Panc1 (cell line): ENCODE measurements around the gene CPD. TPM values are rescaled to one million over a fixed set of nuclear protein-coding genes. Genes with fewer than 3 reads are reported as not detected.

Experiments
- ATAC-seq: fragments of 200-7000 bp; cut with Tn5 transposase; 2 replicates; pipeline ENCODE4 v1.9.1; 2020; ENCODE audit warnings: mild to moderate bottlenecking, moderate library complexity
- BruUV-seq: library from RNA; stranded (reverse); fragments of 400-500 nt; replicated peaks from 2 replicates; lab custom pipeline; 2021; lab: Mats Ljungman, UMichigan
- CTCF ChIA-PET: fragments of 300-600 bp; sonication (Branson Sonifier 250); formaldehyde crosslinking; loops from one replicate; lab custom pipeline; 2022; ENCODE audit warnings: antibody characterized with exemption; lab: Charles Lee
- POLR2A ChIA-PET: fragments of 300-600 bp; sonication (Branson Sonifier 250); formaldehyde crosslinking; loops from one replicate; lab custom pipeline; 2022; ENCODE audit warnings: antibody characterized with exemption; lab: Charles Lee
- DNase-seq: peaks from one replicate; pipeline ENCODE4 v3.0.0-alpha.2; 2010; ENCODE audit warnings: low read depth, low spot score
- H3K27ac ChIP-seq: 2 replicates; pipeline ENCODE4 v1.5.1; 2011; ENCODE audit warnings: mild to moderate bottlenecking, low read length, inconsistent platforms
- H3K27me3 ChIP-seq: fragments of 200-500 bp; sonication (Bioruptor generic); 2 replicates; pipeline ENCODE4 v1.6.0; 2014; ENCODE audit warnings: low read length, inconsistent platforms; ENCODE audit not compliant: control insufficient read depth, insufficient read depth
- H3K36me3 ChIP-seq: fragments of 200-500 bp; sonication (Bioruptor generic); 2 replicates; pipeline ENCODE4 v1.5.1; 2014; ENCODE audit warnings: inconsistent platforms, mild to moderate bottlenecking, low read length, moderate library complexity; ENCODE audit not compliant: control insufficient read depth, insufficient read depth
- H3K4me1 ChIP-seq: 2 replicates; pipeline ENCODE4 v1.5.1; 2011; ENCODE audit warnings: inconsistent platforms, mild to moderate bottlenecking, low read length, moderate library complexity; ENCODE audit not compliant: control insufficient read depth, insufficient read depth
- H3K4me3 ChIP-seq, 2 experiments: 2 replicates each; pipeline ENCODE4 v1.5.1; 2011 to 2012; ENCODE audit warnings: low read depth in 2 of 2, low read length in 2 of 2, mild to moderate bottlenecking in 2 of 2, inconsistent platforms in 1 of 2, moderate library complexity in 1 of 2
- H3K9me3 ChIP-seq: fragments of 200-500 bp; sonication (Bioruptor generic); 2 replicates; pipeline ENCODE4 v1.5.1; 2014; ENCODE audit warnings: low read depth, mild to moderate bottlenecking, inconsistent platforms, low read length, moderate library complexity; ENCODE audit not compliant: control insufficient read depth, insufficient read depth
- POLR2AphosphoS5 ChIP-seq: IDR thresholded peaks from 2 replicates; pipeline ENCODE4 v1.6.1; 2012; ENCODE audit warnings: mild to moderate bottlenecking, low read depth, low read length, moderate library complexity
- SIN3A ChIP-seq: IDR thresholded peaks from 2 replicates; pipeline ENCODE4 v1.6.1; 2012; ENCODE audit warnings: low read depth, mild to moderate bottlenecking, low read length, moderate library complexity, borderline replicate concordance; ENCODE audit not compliant: insufficient read depth
- TCF7L2 ChIP-seq: IDR thresholded peaks from 2 replicates; pipeline ENCODE4 v1.6.1; 2011; ENCODE audit warnings: mild to moderate bottlenecking, low read depth, low read length, inconsistent platforms
- in situ Hi-C: cut with HindIII; loops from 2 replicates; pipeline ENCODE4 v1.10.0; 2016; ENCODE audit warnings: low sequenced_read_pairs, low pct_unique_long_range_greater_than_20kb
- intact Hi-C: fragments of 100-400 bp; cut with micrococcal nuclease; formaldehyde crosslinking; loops from one replicate; pipeline ENCODE4 v1.10.0; 2022; ENCODE audit not compliant: unreplicated experiment
- total RNA-seq: library from RNA; stranded (reverse); gene quantifications from one replicate; pipeline ENCODE4 v1.2.1, GENCODE V29; 2021; ENCODE audit not compliant: unreplicated experiment
- TF ChIP-seq, protein P1 (sequence below), 2 experiments: IDR thresholded peaks; 2 replicates each; pipeline ENCODE4 v1.6.1; 2011 to 2012; ENCODE audit warnings: low read depth in 2 of 2, control low read depth in 1 of 2, low read length in 1 of 2, mild to moderate bottlenecking in 1 of 2, moderate library complexity in 1 of 2; ENCODE audit not compliant: insufficient read depth in 1 of 2
- TF ChIP-seq, protein P2 (sequence below): fragments of 450-650 bp; IDR thresholded peaks from 2 replicates; pipeline ENCODE4 v1.5.1; 2017; ENCODE audit warnings: mild to moderate bottlenecking

CPD gene
- total RNA-seq, 1 experiment from 2014 or later, result 93.0 TPM

DNA sequence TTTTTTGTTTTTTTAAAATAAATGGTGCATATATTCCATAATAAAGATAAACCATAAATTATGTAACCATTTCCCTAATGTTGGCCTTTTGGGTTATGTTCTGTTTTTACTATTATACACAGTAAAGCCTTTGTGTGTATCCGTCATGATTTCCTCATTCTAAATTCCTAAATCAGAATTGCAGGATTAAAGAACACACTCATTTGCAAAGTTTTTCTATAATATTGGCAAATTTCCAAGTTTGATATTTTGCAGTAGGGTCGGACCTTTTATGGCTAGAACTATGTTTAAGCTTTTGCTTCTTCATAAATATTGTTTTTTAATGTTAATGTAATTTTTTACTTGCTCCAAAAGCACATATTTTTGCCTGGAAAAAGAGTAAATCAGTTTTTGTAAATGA lies 115.1 kb downstream of the CPD start:
- no peak overlapping the region for H3K27ac ChIP-seq
- CTCF ChIA-PET, result no interaction called here
- DNase-seq, result no peak
- TF ChIP-seq, protein P1, sequence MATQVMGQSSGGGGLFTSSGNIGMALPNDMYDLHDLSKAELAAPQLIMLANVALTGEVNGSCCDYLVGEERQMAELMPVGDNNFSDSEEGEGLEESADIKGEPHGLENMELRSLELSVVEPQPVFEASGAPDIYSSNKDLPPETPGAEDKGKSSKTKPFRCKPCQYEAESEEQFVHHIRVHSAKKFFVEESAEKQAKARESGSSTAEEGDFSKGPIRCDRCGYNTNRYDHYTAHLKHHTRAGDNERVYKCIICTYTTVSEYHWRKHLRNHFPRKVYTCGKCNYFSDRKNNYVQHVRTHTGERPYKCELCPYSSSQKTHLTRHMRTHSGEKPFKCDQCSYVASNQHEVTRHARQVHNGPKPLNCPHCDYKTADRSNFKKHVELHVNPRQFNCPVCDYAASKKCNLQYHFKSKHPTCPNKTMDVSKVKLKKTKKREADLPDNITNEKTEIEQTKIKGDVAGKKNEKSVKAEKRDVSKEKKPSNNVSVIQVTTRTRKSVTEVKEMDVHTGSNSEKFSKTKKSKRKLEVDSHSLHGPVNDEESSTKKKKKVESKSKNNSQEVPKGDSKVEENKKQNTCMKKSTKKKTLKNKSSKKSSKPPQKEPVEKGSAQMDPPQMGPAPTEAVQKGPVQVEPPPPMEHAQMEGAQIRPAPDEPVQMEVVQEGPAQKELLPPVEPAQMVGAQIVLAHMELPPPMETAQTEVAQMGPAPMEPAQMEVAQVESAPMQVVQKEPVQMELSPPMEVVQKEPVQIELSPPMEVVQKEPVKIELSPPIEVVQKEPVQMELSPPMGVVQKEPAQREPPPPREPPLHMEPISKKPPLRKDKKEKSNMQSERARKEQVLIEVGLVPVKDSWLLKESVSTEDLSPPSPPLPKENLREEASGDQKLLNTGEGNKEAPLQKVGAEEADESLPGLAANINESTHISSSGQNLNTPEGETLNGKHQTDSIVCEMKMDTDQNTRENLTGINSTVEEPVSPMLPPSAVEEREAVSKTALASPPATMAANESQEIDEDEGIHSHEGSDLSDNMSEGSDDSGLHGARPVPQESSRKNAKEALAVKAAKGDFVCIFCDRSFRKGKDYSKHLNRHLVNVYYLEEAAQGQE (IDR thresholded peaks at IDR 0.05; ENCODE audit: insufficient read depth in 1 of 2, low read depth in 2 of 2, low read length in 1 of 2), result no peak
- TF ChIP-seq SIN3A (no peak), TCF7L2 (no peak), POLR2AphosphoS5 (no peak)
- TF ChIP-seq, protein P2, sequence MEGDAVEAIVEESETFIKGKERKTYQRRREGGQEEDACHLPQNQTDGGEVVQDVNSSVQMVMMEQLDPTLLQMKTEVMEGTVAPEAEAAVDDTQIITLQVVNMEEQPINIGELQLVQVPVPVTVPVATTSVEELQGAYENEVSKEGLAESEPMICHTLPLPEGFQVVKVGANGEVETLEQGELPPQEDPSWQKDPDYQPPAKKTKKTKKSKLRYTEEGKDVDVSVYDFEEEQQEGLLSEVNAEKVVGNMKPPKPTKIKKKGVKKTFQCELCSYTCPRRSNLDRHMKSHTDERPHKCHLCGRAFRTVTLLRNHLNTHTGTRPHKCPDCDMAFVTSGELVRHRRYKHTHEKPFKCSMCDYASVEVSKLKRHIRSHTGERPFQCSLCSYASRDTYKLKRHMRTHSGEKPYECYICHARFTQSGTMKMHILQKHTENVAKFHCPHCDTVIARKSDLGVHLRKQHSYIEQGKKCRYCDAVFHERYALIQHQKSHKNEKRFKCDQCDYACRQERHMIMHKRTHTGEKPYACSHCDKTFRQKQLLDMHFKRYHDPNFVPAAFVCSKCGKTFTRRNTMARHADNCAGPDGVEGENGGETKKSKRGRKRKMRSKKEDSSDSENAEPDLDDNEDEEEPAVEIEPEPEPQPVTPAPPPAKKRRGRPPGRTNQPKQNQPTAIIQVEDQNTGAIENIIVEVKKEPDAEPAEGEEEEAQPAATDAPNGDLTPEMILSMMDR, result no peak
- no peak overlapping the region for H3K4me3 ChIP-seq
- H3K27me3 ChIP-seq, result no peaks in the 10 kb centered on the region
- no peaks in the 10 kb centered on the region for H3K4me1 ChIP-seq
- H3K36me3 ChIP-seq, result peaks cover 58% of the 10 kb centered on the region
- intact Hi-C loops (no loop called here), in situ Hi-C loops (no loop called here)
- ATAC-seq, result no peak
- no peaks in the 10 kb centered on the region for H3K9me3 ChIP-seq
- POLR2A ChIA-PET, result interaction anchor here (0.6 kb wide), 1 partner anchor 90 kb away, joined by 4 read pairs; no protein-coding TSS in a partner anchor
- no TSS peak for BruUV-seq

DNA sequence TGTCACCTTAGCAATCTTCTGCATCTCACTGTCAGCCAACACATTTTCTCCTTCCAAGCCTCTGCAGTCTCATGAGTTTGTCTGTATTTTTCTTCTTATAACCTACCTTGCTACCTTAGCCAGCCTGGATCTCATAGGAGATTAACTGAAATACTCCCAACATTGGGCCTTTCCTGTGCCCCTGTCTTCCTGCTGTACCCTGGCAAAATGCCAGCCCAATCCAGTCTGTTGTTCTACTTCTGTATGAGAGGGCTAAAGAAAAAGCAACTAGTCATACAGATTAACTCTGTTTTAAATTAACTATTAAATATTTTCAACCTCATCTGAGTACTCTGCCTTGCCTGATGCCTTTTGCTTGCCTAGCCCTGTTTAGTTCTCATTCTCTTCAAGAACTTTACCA lies 116.9 kb downstream of the CPD start:
- Histone ChIP-seq H3K36me3 (peaks cover 50% of the 10 kb centered on the region), H3K4me3 (no peak overlapping the region), H3K27ac (no peak overlapping the region), H3K4me1 (no peaks in the 10 kb centered on the region), H3K27me3 (no peaks in the 10 kb centered on the region), H3K9me3 (no peaks in the 10 kb centered on the region)
- DNase-seq (no peak), ATAC-seq (no peak)
- intact Hi-C loops, result no loop called here
- no TSS peak for BruUV-seq
- in situ Hi-C loops, result no loop called here
- ChIA-PET CTCF (no interaction called here), POLR2A (no interaction called here)
- TF ChIP-seq POLR2AphosphoS5, result no peak
- TF ChIP-seq, protein P2, result no peak
- TF ChIP-seq, protein P1 (IDR thresholded peaks at IDR 0.05; ENCODE audit: insufficient read depth in 1 of 2, low read depth in 2 of 2, low read length in 1 of 2), result no peak
- TF ChIP-seq SIN3A, result no peak
- no peak for TF ChIP-seq TCF7L2
